Stimulated activated CD4-positive, alpha-beta T cell treated with anti-CD3 and anti-CD28 coated beads, Interleukin-1b, Interleukin-23, amount 100 ng/mL, for 4 hours (primary cell): ENCODE measurements around the gene ZNF408.

Experiments used
- DNase-seq, 2 donors: peaks; one replicate each; pipeline ENCODE4 v3.0.0-alpha.2; 2020; ENCODE audit warnings: low read depth in 2 of 2

Gene ZNF408

DNA sequence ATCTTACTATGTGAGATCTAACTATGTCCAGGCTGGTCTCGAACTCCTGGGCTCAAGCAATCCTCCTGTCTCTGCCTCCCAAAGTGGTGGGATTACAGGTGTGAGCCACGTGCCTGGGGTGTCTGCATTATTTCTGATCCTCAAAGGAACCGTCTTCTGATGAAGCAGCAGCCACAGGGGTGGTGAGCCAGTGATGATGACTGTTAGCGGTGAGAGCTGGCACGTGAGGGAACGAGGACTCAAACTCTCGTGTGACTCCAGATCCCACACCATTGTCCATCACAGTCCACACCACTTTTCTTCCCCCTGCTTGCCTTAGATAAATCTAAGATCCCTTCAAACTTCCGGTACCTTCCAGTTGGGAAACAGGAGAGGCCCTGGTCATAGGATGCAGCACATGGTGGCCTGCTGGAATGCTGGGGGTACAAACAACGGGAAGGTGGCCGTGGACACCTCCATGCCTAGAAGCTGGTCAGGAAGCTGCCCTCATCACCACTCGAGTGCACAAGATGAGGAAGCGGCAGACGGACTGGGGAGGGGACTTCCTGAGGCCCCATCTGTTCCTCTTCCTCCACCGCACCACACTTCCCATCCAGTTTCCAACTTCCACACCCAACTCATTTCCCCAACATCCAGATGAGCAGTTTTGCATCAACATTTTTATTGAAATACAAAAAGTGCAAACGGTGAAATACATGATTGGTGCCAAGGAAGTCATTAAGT lies 24.2 kb upstream of the ZNF408 start:
- DNase-seq: no peak

DNA sequence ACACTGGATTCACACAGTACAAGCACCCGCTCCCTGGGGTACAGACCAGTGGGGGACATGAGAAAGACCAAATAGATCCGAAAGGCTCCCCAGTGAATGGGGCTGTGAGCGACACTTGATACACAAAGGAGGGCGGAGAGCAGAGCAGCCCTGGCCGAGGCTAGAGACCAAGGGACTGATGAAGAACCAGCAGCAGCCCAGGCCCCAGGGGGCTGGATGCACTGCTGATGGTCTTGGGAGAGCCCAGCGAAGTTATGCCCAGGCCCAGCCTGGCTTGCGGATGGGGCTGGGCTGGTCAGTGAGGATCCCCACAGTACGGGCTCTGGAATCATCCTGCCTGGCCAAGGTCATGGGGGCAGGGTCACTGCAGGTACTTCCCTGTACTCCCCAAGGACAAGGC lies 23.7 kb upstream of the ZNF408 start:
- no peak for DNase-seq

DNA sequence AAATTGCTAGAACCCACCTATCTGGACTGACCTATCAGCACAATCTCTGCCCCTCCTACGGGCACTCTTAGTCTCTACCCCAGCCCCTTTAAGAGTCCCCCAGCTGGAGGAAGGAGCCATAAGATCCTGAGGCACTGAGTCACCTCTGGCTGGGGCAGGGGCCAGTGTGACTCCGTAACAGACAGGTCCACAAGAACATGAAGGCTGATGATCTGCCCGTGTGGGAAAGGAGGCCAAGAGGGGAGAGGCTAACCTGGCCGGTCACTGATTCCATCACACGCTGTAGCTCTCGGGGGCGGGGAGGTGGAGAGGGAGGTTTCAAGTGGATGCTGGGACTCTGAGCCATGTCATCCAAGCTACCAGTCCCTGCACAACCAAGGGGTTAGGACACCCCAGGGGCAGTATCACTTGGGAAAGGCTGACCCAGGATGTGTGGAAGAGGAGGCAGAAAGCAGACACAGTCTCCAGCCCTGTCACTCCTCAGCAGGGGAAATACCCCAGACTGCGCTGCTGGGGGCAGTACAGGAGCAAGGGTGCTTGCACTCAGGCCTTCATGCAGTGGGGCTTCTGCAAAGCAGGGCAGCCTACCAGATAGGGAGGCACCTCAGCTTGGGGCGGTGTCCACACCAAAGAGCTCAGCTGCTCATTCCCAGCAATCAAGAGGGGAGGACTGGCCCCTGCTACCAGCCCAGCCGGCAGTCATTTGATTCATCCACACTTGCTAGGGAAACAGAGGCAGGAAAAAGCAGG lies 22.7 kb upstream of the ZNF408 start:
- no peak for DNase-seq

GRCh38 chr11:46678741-46679130 lies 22.1 kb upstream of the ZNF408 start:
- DNase-seq: no peak

DNA sequence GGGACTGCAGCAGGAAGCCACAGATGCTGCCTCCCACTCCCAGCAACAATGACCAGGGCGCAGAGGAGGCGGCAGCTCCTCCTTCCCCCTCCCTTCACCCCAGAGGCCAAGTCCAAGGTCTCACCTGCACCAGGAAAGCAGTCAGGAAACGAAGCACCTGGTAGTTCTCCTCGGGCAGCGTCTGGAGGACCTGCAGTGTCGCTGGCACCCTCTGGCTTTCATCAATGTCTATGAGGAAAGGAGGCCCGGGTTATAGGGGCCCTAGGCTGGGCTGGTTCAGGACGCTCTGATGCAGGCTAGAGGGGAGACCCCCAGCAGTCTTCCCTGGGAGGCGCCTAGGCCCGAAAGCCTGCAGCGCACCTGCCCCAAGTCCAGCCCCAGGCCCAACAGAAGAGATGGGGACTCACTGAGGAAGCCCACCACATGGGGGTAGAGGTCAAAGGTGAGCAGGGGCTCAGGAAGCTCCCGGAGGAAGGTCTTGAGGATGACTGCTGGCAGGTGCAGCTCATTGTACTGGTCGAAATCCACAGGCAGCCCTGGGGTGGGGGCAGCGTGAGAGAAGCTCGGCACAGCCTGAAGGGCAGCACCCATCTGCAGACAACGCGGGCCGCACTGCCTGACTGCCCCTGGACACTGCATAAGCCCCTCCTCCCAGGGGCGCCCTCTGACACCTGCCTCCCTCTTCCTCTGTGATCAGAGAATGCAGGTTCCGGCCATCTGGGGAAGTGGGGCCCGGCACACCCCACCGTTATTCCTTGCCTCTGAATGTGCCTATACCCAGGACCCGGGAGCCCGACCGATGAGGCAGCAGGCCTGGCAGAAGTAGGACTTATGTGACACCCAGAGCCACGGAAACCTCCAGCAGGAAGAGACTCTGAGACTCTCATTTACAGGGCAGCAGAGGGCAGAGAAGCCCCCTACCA lies 21.3 kb upstream of the ZNF408 start:
- no peak for DNase-seq

DNA sequence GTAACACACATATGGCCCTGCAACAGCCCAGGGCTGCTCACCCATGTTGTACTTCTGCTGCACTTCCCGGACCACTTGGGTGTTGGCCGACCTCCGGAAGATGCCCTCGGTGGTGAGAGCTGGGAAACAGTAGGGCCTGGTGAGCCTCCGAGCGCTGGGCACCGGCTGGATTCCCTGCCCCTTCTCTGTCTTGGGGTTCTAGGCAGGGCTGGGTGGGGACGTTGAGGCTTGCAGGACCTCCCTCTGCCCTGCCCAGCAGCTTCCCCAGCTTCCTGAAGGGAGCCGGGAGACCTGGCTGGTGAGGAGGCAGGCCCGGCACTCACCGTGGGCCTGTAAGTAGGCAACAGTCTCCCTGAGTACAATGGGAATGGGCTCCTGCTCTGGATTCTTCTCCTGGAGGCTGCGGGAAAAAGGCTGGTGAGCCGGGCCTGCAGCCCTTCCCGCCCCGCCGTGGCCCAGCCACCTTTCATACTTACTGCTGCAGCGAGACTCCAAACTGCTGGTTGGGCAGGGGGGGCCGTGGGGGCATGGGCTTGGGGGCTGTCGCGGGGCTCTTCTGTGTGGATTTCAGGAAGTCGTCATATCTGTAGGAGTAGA lies 20.6 kb upstream of the ZNF408 start:
- no peak for DNase-seq

DNA sequence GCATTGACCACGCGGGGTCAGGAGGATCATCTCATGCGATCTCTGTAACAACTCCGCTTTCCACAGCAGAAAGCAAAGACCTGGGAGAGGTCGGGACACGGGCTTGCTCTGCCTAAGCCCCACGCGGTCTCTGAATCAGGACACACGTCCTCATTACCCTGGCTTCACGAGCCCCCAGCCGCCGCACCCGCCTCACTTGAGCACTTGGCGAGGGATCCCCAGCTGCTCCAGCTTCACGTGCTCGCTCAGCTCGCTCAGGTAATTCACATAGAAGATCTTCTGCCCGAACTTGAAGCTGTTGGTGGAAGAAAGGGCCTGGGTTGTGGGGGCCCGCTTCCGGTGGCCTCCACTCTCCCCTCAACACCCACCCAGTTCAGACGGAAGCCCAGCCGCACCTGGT lies 20.0 kb upstream of the ZNF408 start:
- DNase-seq: no peak

GRCh38 chr11:46681814-46682213 lies 19.0 kb upstream of the ZNF408 start:
- no peak for DNase-seq

GRCh38 chr11:46682773-46683752 lies 17.8 kb upstream of the ZNF408 start:
- DNase-seq: no peak

GRCh38 chr11:46684367-46684766 lies 16.5 kb upstream of the ZNF408 start:
- no peak for DNase-seq

GRCh38 chr11:46686886-46687795 lies 13.7 kb upstream of the ZNF408 start:
- no peak for DNase-seq

- no peak for DNase-seq
Measured at GRCh38 chr11:46690702-46691101, 10.1 kb upstream of the ZNF408 start.

GRCh38 chr11:46692450-46692849 lies 8.4 kb upstream of the ZNF408 start:
- DNase-seq: no peak

GRCh38 chr11:46693597-46694012 lies 7.2 kb upstream of the ZNF408 start:
- no peak for DNase-seq

- no peak for DNase-seq
Measured at GRCh38 chr11:46694072-46694471, 6.8 kb upstream of the ZNF408 start.

- no peak for DNase-seq
Measured at GRCh38 chr11:46694607-46695006, 6.2 kb upstream of the ZNF408 start.

DNA sequence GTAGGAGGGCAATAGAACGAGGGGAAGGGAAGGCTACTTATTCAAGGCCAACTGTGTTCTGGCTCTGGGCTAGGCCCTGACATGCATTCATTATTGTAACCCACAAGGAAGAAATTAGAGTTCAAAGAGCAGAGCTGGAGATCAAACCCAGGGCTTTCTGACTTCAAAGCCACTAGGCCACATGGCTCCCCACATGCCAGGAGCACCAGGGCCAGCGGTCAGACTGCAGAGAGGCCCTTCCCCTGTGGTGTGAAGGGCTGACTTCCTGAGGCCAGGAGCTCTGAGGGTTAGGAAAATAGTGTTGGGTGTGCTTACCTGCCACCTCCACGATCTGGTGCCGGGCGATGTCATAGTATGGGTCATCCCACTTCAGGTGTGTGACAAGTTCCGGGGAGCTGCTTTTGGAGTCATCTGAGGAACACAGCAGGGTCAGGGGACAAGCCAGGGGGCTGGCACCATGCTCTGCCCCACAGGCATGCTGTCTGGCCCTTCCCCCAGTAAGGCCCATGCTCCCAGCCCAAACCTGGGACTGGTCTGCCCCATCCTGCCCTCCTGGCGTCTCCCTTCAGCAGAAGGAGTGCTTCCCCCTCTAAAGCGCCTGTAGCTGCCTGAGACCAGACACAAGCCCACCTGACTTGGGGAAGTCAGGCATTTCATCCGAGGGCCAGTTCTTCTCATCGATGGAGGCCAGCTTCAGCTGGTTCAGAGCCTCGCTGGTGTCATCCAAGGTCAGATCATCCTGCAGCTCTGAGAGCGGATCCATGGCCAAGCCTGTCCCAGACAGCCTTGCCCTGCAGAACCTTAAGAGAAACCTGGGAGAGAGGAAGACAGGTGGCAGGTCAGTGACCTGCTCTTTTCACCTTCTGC lies 5.3 kb upstream of the ZNF408 start:
- no peak for DNase-seq

GRCh38 chr11:46696212-46696558 lies 4.6 kb upstream of the ZNF408 start:
- no peak for DNase-seq

DNA sequence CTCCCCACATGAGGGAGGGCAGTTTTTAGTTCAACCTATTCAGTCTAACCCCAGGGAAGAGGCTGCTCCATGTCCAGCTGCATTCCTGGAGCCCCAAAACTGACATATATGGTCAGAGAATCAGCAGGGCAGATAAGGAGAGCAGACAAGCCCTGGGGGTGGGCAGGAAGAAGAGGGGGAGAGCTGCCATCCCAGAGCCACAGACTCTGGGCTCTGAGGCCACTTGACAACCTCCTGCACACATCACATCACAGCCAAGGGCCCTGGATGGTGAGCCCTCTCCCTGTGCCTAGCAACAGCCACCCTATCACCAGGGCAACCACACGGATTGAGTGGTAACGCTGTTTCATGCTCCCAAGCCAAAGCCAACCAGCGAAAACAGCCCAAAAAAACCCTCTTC lies 3.5 kb upstream of the ZNF408 start:
- no peak for DNase-seq
